Measurements from ENCODE around the gene PPM1A.

PPM1A gene

DNA sequence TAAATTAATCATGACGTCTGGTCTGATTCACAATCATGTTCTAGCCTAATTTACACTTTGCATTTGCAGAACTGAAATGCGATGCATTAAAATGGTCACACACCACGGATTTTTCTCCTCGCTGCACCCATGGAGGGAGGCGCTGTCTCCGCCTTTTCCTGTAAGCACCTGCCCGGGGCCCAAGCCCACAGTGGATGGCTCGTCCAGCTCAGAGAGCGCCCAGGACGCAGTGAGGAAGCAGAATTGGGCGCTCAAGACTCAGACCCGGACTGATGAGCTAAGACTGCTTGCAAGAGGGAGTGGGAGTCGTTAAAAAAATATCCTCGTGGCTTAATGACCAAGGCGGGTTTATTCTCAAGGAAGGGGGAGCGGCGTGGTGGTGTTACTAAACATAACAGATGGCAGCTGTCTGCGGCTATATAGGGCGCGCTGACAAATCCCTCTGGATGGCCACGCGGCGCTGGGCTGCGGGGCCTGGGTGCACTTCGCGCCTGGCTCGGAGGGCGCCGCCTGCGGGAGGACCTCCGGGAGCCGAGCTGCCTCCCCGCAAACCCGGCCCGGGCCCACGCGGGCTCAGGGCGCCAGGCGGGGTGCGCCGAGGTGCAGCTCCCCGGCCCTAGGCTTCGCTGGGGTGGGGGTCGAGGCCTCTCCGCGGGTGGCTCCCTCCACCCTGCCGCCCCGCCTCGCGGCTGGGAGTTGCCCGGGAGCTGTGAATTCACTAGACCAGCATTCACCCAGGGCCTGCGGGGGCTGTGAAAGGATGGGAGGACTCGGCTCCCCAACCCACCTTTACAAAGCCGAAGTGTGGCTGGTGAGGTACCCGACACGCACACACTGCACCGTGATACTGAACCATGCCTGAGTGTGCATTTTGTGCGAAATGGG lies 78.7 kb downstream of the PPM1A start:
- peak overlapping the region; percentile 96 for H3K27ac ChIP-seq
- peak; percentile 93 for DNase-seq
- TF ChIP-seq, protein P1, sequence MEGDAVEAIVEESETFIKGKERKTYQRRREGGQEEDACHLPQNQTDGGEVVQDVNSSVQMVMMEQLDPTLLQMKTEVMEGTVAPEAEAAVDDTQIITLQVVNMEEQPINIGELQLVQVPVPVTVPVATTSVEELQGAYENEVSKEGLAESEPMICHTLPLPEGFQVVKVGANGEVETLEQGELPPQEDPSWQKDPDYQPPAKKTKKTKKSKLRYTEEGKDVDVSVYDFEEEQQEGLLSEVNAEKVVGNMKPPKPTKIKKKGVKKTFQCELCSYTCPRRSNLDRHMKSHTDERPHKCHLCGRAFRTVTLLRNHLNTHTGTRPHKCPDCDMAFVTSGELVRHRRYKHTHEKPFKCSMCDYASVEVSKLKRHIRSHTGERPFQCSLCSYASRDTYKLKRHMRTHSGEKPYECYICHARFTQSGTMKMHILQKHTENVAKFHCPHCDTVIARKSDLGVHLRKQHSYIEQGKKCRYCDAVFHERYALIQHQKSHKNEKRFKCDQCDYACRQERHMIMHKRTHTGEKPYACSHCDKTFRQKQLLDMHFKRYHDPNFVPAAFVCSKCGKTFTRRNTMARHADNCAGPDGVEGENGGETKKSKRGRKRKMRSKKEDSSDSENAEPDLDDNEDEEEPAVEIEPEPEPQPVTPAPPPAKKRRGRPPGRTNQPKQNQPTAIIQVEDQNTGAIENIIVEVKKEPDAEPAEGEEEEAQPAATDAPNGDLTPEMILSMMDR (IDR thresholded peaks at IDR 0.05; ENCODE audit: low read depth, low read length) = peak; percentile 51
- no peaks in the 10 kb centered on the region for H3K9me3 ChIP-seq (ENCODE audit: severe bottlenecking)
- H3K36me3 ChIP-seq = no peaks in the 10 kb centered on the region
- no peaks in the 10 kb centered on the region for H3K27me3 ChIP-seq (ENCODE audit: insufficient read depth, low read depth, severe bottlenecking)
- H3K4me3 ChIP-seq (ENCODE audit: low read depth, low read length) = peak overlapping the region; percentile 52

GRCh38 chr14:60328583-60328982 lies 79.6 kb downstream of the PPM1A start:
- peak; percentile 40 for DNase-seq
- Histone ChIP-seq H3K9me3 (ENCODE audit: severe bottlenecking) (no peaks in the 10 kb centered on the region), H3K4me3 (ENCODE audit: low read depth, low read length) (no peak overlapping the region), H3K36me3 (no peaks in the 10 kb centered on the region), H3K27me3 (ENCODE audit: insufficient read depth, low read depth, severe bottlenecking) (no peaks in the 10 kb centered on the region), H3K27ac (peak overlapping the region; percentile 96)
- TF ChIP-seq, protein P1 (IDR thresholded peaks at IDR 0.05; ENCODE audit: low read depth, low read length) = peak; percentile 69

DNA sequence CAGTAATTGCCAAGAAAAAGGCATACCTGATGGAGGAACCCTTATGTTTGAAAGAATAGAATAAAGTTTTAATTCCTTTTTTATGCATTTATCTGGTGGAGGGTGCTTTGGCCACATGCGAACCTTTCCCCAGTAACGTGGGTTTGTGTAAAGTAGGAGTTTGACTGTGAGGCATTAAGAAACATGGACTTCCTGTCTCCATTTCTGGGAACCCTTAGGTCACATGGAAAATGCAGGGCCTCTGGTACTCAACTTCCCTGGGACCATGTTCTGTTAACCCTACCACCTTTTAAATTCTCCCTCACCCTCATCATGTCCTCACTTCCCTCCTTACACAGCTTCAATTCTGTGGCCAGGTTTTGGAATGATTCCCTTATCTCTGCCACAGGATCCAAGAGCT lies 80.3 kb downstream of the PPM1A start:
- H3K36me3 ChIP-seq = no peaks in the 10 kb centered on the region
- DNase-seq = no peak
- no peaks in the 10 kb centered on the region for H3K9me3 ChIP-seq (ENCODE audit: severe bottlenecking)
- H3K4me3 ChIP-seq (ENCODE audit: low read depth, low read length) = no peak overlapping the region
- TF ChIP-seq, protein P1 (IDR thresholded peaks at IDR 0.05; ENCODE audit: low read depth, low read length) = no peak
- no peak overlapping the region for H3K27ac ChIP-seq
- H3K27me3 ChIP-seq (ENCODE audit: insufficient read depth, low read depth, severe bottlenecking) = no peaks in the 10 kb centered on the region

GRCh38 chr14:60331201-60332045 lies 82.4 kb downstream of the PPM1A start:
- Histone ChIP-seq H3K36me3 (no peaks in the 10 kb centered on the region), H3K27ac (peak overlapping the region; percentile 86), H3K27me3 (ENCODE audit: insufficient read depth, low read depth, severe bottlenecking) (no peaks in the 10 kb centered on the region), H3K4me3 (ENCODE audit: low read depth, low read length) (peak overlapping the region; percentile 42), H3K9me3 (ENCODE audit: severe bottlenecking) (no peaks in the 10 kb centered on the region)
- TF ChIP-seq, protein P1 (IDR thresholded peaks at IDR 0.05; ENCODE audit: low read depth, low read length) = peak; percentile 80; the same call in 1 of the 2 replicates
- DNase-seq = peak; percentile 89

DNA sequence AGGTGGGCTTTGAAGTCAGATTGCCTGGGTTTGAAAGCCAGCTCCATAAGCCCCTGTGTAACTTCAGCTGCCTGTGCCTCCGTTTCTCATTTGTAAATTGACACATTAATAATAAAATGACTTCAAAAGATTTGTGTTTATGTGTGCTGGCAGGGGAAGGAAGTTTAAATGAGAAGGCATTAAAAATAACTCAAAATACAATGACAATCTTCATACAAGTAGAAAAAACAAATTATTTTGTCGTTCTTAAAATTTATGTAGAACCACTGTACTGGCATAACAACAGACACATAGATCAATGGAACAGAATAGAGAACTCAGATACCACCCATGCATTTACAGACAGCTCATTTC lies 83.0 kb downstream of the PPM1A start:
- H3K4me3 ChIP-seq (ENCODE audit: low read depth, low read length) = peak overlapping the region; percentile 42; the same call in 1 of the 2 replicates
- H3K36me3 ChIP-seq = no peaks in the 10 kb centered on the region
- H3K27ac ChIP-seq = peak overlapping the region; percentile 86; the same call in 1 of the 2 replicates
- H3K27me3 ChIP-seq (ENCODE audit: insufficient read depth, low read depth, severe bottlenecking) = no peaks in the 10 kb centered on the region
- DNase-seq = no peak
- TF ChIP-seq, protein P1 (IDR thresholded peaks at IDR 0.05; ENCODE audit: low read depth, low read length) = no peak
- no peaks in the 10 kb centered on the region for H3K9me3 ChIP-seq (ENCODE audit: severe bottlenecking)
